GM12865 (cell line): ENCODE data around the gene WNK2.

Experiments used
- DNase-seq: peaks from one replicate; pipeline ENCODE4 v3.0.0; 2010; ENCODE audit warnings: low read depth
- H3K4me3 ChIP-seq: 2 replicates; pipeline ENCODE4 v1.5.1; 2011; ENCODE audit warnings: mild to moderate bottlenecking, low read depth, low read length, control low read depth
- CTCF ChIP-seq: IDR thresholded peaks from 2 replicates; pipeline ENCODE4 v1.5.1; 2011; ENCODE audit warnings: low read length, control low read depth, low read depth, inconsistent platforms; ENCODE audit not compliant: insufficient read depth; ENCODE audit errors: missing control alignments

The WNK2 gene

GRCh38 chr9:93166699-93167098 lies 17.2 kb upstream of the WNK2 start:
- no peak for DNase-seq
- TF ChIP-seq CTCF = no peak
- no peak overlapping the region for H3K4me3 ChIP-seq

- no peak overlapping the region for H3K4me3 ChIP-seq
- TF ChIP-seq CTCF = no peak
- DNase-seq = no peak
Measured at GRCh38 chr9:93167185-93167584, 16.8 kb upstream of the WNK2 start.

- no peak for DNase-seq
- no peak overlapping the region for H3K4me3 ChIP-seq
- no peak for TF ChIP-seq CTCF
Measured at GRCh38 chr9:93167838-93168237, 16.1 kb upstream of the WNK2 start.

- DNase-seq = no peak
- H3K4me3 ChIP-seq = no peak overlapping the region
- TF ChIP-seq CTCF = no peak
Measured at GRCh38 chr9:93168581-93168980, 15.4 kb upstream of the WNK2 start.

GRCh38 chr9:93169444-93169843 lies 14.5 kb upstream of the WNK2 start:
- no peak for TF ChIP-seq CTCF
- no peak for DNase-seq
- H3K4me3 ChIP-seq = no peak overlapping the region

GRCh38 chr9:93170571-93170970 lies 13.4 kb upstream of the WNK2 start:
- no peak overlapping the region for H3K4me3 ChIP-seq
- no peak for TF ChIP-seq CTCF
- no peak for DNase-seq

GRCh38 chr9:93171261-93171990 lies 12.5 kb upstream of the WNK2 start:
- TF ChIP-seq CTCF = no peak
- no peak for DNase-seq
- H3K4me3 ChIP-seq = no peak overlapping the region
